Tibial artery (tissue), 4 donors: ENCODE data around the gene STK38.
"Not testable (repeated sequence)": the region's sequence is repeated elsewhere in the genome, so short reads cannot be mapped to it uniquely, and the experiment has no call there.

Experiments
- DNase-seq, 2 donors: peaks; one replicate each; pipeline ENCODE4 v3.0.0-alpha.2; 2019
- H3K27ac ChIP-seq, 2 donors: fragments of 200-600 bp; sonication (generic) in 1 of 2; 1 replicate in 1 of 2; 2 replicates in 1 of 2; pipeline ENCODE4 v1.5.1; 2018 to 2019; ENCODE audit warnings: mild to moderate bottlenecking in 1 of 2
- H3K27me3 ChIP-seq, 2 donors: fragments of 200-600 bp; sonication (generic) in 1 of 2; one replicate each; pipeline versions ENCODE4 v1.5.1 to v1.6.0; 2016 to 2019
- H3K36me3 ChIP-seq, 3 donors: fragments of 200-600 bp; sonication (generic) in 2 of 3; one replicate each; pipeline ENCODE4 v1.5.1; 2016 to 2019; ENCODE audit warnings: mild to moderate bottlenecking in 2 of 3
- H3K4me1 ChIP-seq, 4 donors: fragments of 200-600 bp; sonication (generic) in 2 of 4; 1 replicate in 3 of 4; 2 replicates in 1 of 4; pipeline ENCODE4 v1.5.1; 2016 to 2019
- H3K4me3 ChIP-seq, 2 donors: fragments of 200-600 bp; sonication (generic) in 1 of 2; 1 replicate in 1 of 2; 2 replicates in 1 of 2; pipeline ENCODE4 v1.5.1; 2018 to 2019; ENCODE audit warnings: mild to moderate bottlenecking in 2 of 2
- H3K9me3 ChIP-seq, 3 donors: fragments of 200-600 bp; sonication (generic) in 1 of 3; one replicate each; pipeline ENCODE4 v1.5.1; 2016 to 2019
- CTCF ChIP-seq, 2 experiments: fragments of 200-600 bp in 1 of 2; fragments of 450-650 bp in 1 of 2; IDR thresholded peaks; one replicate each; pipeline ENCODE4 v1.5.1; 2017 to 2019; ENCODE audit warnings: antibody characterized with exemption in 2 of 2, mild to moderate bottlenecking in 1 of 2, moderate library complexity in 1 of 2
- intact Hi-C: fragments of 100-400 bp; cut with DNase I; formaldehyde crosslinking; loops from one replicate; pipeline ENCODE4 v1.15.0; 2023; ENCODE audit warnings: low total_unique reads

The STK38 gene

GRCh38 chr6:36484736-36485135, 62.5 kb downstream of the STK38 start:
- intact Hi-C loops = no loop called here
- Histone ChIP-seq H3K9me3 (no peaks in the 10 kb centered on the region), H3K36me3 (peaks cover 53 to 86% (median 59%) of the 10 kb centered on the region in 3 donors), H3K27ac (no peak overlapping the region), H3K4me3 (no peak overlapping the region), H3K27me3 (no peaks in the 10 kb centered on the region), H3K4me1 (peaks cover 0 to 11% (median 2%) of the 10 kb centered on the region in 4 donors)
- DNase-seq = no peak
- TF ChIP-seq CTCF (IDR thresholded peaks at IDR 0.05) = no peak

- peaks cover 53 to 95% (median 68%) of the 10 kb centered on the region in 3 donors for H3K36me3 ChIP-seq
- DNase-seq = not testable (repeated sequence)
Measured at GRCh38 chr6:36483326-36483725, 64.0 kb downstream of the STK38 start.

GRCh38 chr6:36479256-36479655, 68.0 kb downstream of the STK38 start:
- DNase-seq = no peak
- Histone ChIP-seq H3K4me3 (no peak overlapping the region), H3K4me1 (no peaks in the 10 kb centered on the region), H3K36me3 (peaks cover 35 to 82% (median 43%) of the 10 kb centered on the region in 3 donors), H3K27me3 (no peaks in the 10 kb centered on the region), H3K27ac (no peak overlapping the region), H3K9me3 (no peaks in the 10 kb centered on the region)
- no peak for TF ChIP-seq CTCF (IDR thresholded peaks at IDR 0.05)
- intact Hi-C loops = no loop called here

More at GRCh38 chr6:36483326-36483725, 64.0 kb downstream of the STK38 start:
- intact Hi-C loops, H3K27ac ChIP-seq, H3K27me3 ChIP-seq, H3K4me3 ChIP-seq, H3K4me1 ChIP-seq, H3K9me3 ChIP-seq: not testable (repeated sequence)

GRCh38 chr6:36478051-36478526, 69.2 kb downstream of the STK38 start:
- peaks cover 25 to 79% (median 48%) of the 10 kb centered on the region in 3 donors for H3K36me3 ChIP-seq
- DNase-seq = no peak
- intact Hi-C loops = no loop called here
- H3K9me3 ChIP-seq = no peaks in the 10 kb centered on the region
- H3K27me3 ChIP-seq = no peaks in the 10 kb centered on the region
- no peak for TF ChIP-seq CTCF (IDR thresholded peaks at IDR 0.05)
- no peak overlapping the region for H3K4me3 ChIP-seq
- H3K27ac ChIP-seq = no peak overlapping the region
- H3K4me1 ChIP-seq = no peaks in the 10 kb centered on the region

GRCh38 chr6:36469946-36470345, 77.3 kb downstream of the STK38 start:
- no peaks in the 10 kb centered on the region for H3K4me1 ChIP-seq
- intact Hi-C loops = no loop called here
- peaks cover 8 to 47% (median 32%) of the 10 kb centered on the region in 3 donors for H3K36me3 ChIP-seq
- TF ChIP-seq CTCF (IDR thresholded peaks at IDR 0.05) = no peak
- H3K9me3 ChIP-seq = no peaks in the 10 kb centered on the region
- DNase-seq = no peak
- H3K27me3 ChIP-seq = no peaks in the 10 kb centered on the region
- H3K27ac ChIP-seq = no peak overlapping the region
- no peak overlapping the region for H3K4me3 ChIP-seq

GRCh38 chr6:36469148-36469661, 78.1 kb downstream of the STK38 start:
- H3K27me3 ChIP-seq = no peaks in the 10 kb centered on the region
- H3K4me1 ChIP-seq = peaks cover 0 to 4% (median 0%) of the 10 kb centered on the region in 4 donors
- peaks cover 6 to 39% (median 29%) of the 10 kb centered on the region in 3 donors for H3K36me3 ChIP-seq
- no peak overlapping the region for H3K4me3 ChIP-seq
- no peaks in the 10 kb centered on the region for H3K9me3 ChIP-seq
- no peak overlapping the region for H3K27ac ChIP-seq
- intact Hi-C loops = no loop called here
- DNase-seq = no peak
- no peak for TF ChIP-seq CTCF (IDR thresholded peaks at IDR 0.05)
